OCI-LY1 (cell line): Measurements from ENCODE around the gene CASP8.
A peak's percentile ranks its signal among the peaks of the same experiment; 100 is the strongest.

Experiments used
- H2AFZ ChIP-seq: fragments of 200-600 bp; sonication (generic), shearing (Covaris generic); 2 replicates; pipeline ENCODE4 v1.6.0; 2014; ENCODE audit warnings: antibody characterized with exemption, mild to moderate bottlenecking, low read length
- H3F3A ChIP-seq: fragments of 200-600 bp; sonication (generic), shearing (Covaris generic); 2 replicates; pipeline ENCODE4 v1.6.0; 2014; ENCODE audit warnings: mild to moderate bottlenecking, antibody characterized with exemption, low read length, moderate library complexity; ENCODE audit not compliant: insufficient read depth
- H3K27ac ChIP-seq: fragments of 200-600 bp; sonication (generic); 2 replicates; pipeline ENCODE4 v1.5.1; 2014; ENCODE audit warnings: low read length, mixed run types, mild to moderate bottlenecking, low read depth; ENCODE audit not compliant: poor library complexity, severe bottlenecking
- H3K27me3 ChIP-seq: fragments of 200-600 bp; sonication (generic); 2 replicates; pipeline ENCODE4 v1.6.0; 2014; ENCODE audit warnings: antibody characterized with exemption, mild to moderate bottlenecking, low read length, moderate library complexity; ENCODE audit not compliant: insufficient read depth
- H3K36me3 ChIP-seq: fragments of 200-600 bp; sonication (generic); 2 replicates; pipeline ENCODE4 v1.6.1; 2014; ENCODE audit warnings: mild to moderate bottlenecking, antibody characterized with exemption, low read length, moderate library complexity, mixed read lengths; ENCODE audit not compliant: insufficient read depth
- H3K4me1 ChIP-seq: fragments of 200-600 bp; sonication (generic); 2 replicates; pipeline ENCODE4 v1.5.1; 2014; ENCODE audit warnings: mild to moderate bottlenecking, low read length, moderate library complexity; ENCODE audit not compliant: insufficient read depth, severe bottlenecking
- H3K4me2 ChIP-seq: fragments of 200-600 bp; sonication (generic), shearing (Covaris generic); 2 replicates; pipeline ENCODE4 v1.6.1; 2014; ENCODE audit warnings: low read length
- H3K4me3 ChIP-seq: fragments of 200-600 bp; sonication (generic); 2 replicates; pipeline ENCODE4 v1.5.1; 2014; ENCODE audit warnings: low read length, low read depth, mild to moderate bottlenecking, mixed read lengths; ENCODE audit not compliant: poor library complexity, severe bottlenecking
- H3K79me2 ChIP-seq: fragments of 200-600 bp; shearing (Covaris generic); 2 replicates; pipeline ENCODE4 v1.6.1; 2016; ENCODE audit warnings: mixed run types, low read length, mixed read lengths; ENCODE audit not compliant: insufficient read depth
- H3K9ac ChIP-seq: fragments of 200-600 bp; sonication (generic), shearing (Covaris generic); 2 replicates; pipeline ENCODE4 v1.6.1; 2014; ENCODE audit warnings: mild to moderate bottlenecking, low read length, mixed read lengths
- H3K9me2 ChIP-seq: fragments of 200-600 bp; sonication (generic), shearing (Covaris generic); 2 replicates; pipeline ENCODE4 v1.6.1; 2014; ENCODE audit warnings: low read depth, mild to moderate bottlenecking, low read length, mixed read lengths
- H3K9me3 ChIP-seq: fragments of 200-600 bp; shearing (Covaris generic); 2 replicates; pipeline ENCODE4 v1.6.1; 2014; ENCODE audit warnings: low read length, mixed read lengths
- H4K20me1 ChIP-seq: fragments of 200-600 bp; sonication (generic), shearing (Covaris generic); 2 replicates; pipeline ENCODE4 v1.6.0; 2016; ENCODE audit warnings: mild to moderate bottlenecking, low read length; ENCODE audit not compliant: insufficient read depth
- CTCF ChIP-seq: fragments of 200-600 bp; sonication (generic), shearing (Covaris generic); IDR thresholded peaks from 2 replicates; pipeline ENCODE4 v1.5.1; 2017; ENCODE audit warnings: mild to moderate bottlenecking, antibody characterized with exemption, low read length, moderate library complexity, mixed read lengths
- EZH2 ChIP-seq: fragments of 200-600 bp; sonication (generic), shearing (Covaris generic); IDR thresholded peaks from 2 replicates; pipeline ENCODE4 v1.8.0; 2017; ENCODE audit warnings: borderline replicate concordance, mixed run types, mild to moderate bottlenecking, antibody characterized with exemption, low read length, moderate library complexity, mixed read lengths

Gene CASP8

DNA sequence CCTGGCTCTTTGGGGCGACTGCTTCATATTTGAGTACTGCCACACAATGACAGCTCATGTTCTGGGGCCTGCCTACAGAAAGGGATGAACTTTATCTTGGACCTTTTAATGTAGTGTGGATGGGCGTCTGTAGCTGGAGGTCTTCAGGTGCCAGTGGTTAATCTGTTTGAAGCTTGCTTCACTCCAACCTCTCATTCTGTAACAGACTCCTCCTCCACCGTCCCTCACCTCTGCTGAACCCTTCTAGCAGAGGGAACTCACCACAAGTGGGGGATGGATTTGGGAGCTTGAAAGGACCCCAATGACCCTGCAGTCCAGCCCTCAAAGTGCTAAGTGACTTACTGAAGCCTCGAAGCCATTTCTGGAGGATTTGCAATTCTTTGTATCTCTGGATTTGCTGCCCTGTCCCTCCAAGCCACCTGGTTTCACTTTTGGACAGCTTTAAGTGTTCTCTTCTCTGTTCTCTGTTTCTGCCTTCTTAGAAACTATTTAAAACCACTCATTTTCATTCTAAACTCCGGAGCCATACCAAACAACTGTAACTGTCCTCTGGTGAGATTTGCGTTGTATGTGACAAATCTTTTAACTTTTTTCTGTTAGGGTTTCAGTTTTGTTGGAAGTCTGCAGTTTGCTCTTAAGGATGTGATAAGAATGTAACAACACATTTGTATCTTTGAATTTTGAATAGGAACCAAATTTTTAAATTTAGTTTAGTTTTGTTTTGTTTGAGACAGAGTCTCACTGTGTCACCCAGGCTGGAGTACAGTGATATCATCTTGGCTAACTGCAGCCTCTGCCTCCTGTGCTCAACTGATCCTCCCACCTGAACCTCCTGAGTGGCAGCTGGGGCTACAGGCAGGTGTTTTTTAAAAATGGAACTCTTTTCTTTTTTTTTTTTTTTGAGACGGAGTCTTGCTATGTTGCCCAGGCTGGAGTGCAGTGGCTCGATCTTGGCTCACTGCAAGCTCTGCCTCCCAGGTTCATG lies 37.0 kb upstream of the CASP8 start:
- no peaks in the 10 kb centered on the region for H3K9me3 ChIP-seq
- no peaks in the 10 kb centered on the region for H3K36me3 ChIP-seq
- TF ChIP-seq CTCF = no peak
- no peak for TF ChIP-seq EZH2
- no peaks in the 10 kb centered on the region for H3K27me3 ChIP-seq
- no peak overlapping the region for H3K27ac ChIP-seq
- H4K20me1 ChIP-seq = no peaks in the 10 kb centered on the region
- peaks cover 7% of the 10 kb centered on the region for H3K4me1 ChIP-seq
- H3F3A ChIP-seq = no peaks in the 10 kb centered on the region
- H3K79me2 ChIP-seq = no peaks in the 10 kb centered on the region
- no peak overlapping the region for H2AFZ ChIP-seq
- no peaks in the 10 kb centered on the region for H3K9me2 ChIP-seq
- no peak overlapping the region; the same call in 1 of the 2 replicates for H3K9ac ChIP-seq
- H3K4me3 ChIP-seq = no peak overlapping the region
- peak overlapping the region; percentile 17; the same call in 1 of the 2 replicates for H3K4me2 ChIP-seq

DNA sequence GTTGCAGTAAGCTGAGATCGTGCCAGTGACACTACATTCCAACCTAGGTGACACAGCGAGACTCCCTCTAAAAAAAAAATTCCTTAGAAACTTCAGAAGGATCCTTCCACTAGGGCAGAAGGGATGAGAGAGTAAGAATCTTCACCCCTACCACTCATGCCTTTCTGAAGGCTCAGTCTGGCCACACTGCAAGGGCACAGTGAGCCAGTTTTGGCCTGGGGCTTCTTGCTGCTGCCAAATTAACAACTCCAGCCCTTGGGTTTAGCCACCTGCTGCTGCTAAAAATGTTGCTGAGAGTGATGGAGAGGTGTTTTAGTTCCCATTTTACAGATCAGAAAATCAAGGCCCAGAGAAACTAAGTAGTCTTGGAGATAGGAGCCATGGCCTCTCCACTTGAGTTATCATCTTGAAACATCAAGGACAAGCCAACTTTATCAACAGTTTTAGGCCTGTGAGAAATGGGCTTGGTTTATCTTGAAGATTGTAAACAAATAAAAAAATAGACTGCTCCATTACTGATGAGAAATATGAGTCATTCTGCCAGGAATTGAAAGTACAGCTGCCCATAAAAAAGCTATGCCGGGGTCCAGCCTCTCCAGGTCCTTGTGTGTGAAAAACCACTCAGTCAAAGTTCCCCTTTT lies 31.9 kb upstream of the CASP8 start:
- Histone ChIP-seq H3K9me3 (no peaks in the 10 kb centered on the region), H3K4me2 (no peak overlapping the region), H3K36me3 (no peaks in the 10 kb centered on the region), H3K9ac (no peak overlapping the region), H3F3A (no peaks in the 10 kb centered on the region), H3K79me2 (no peaks in the 10 kb centered on the region), H3K4me3 (no peak overlapping the region), H3K27me3 (no peaks in the 10 kb centered on the region), H3K4me1 (peaks cover 20% of the 10 kb centered on the region), H3K27ac (no peak overlapping the region), H2AFZ (no peak overlapping the region), H4K20me1 (no peaks in the 10 kb centered on the region), H3K9me2 (no peaks in the 10 kb centered on the region)
- TF ChIP-seq EZH2 (no peak), CTCF (no peak)

DNA sequence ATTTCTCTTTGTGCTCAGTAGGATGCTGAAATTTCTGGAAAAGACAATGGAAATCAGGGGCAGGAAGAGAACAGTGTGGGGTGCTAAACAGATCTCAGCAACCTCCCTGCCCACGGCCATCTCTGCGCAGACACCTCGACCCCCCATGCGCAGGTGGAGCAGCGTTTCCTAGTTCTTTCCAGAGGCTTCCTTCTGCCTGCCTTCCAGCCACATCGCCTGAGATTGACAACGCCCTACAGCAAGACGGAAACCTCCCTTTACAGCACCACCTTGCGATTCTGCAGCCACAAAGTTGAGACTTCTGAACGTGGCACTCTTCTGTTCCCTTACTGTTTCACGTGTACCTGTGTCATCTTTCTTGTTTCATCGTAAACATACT lies 31.4 kb upstream of the CASP8 start:
- Histone ChIP-seq H4K20me1 (no peaks in the 10 kb centered on the region), H3K9ac (no peak overlapping the region), H3K79me2 (peaks cover 3% of the 10 kb centered on the region), H3K27me3 (no peaks in the 10 kb centered on the region), H3F3A (no peaks in the 10 kb centered on the region), H3K36me3 (no peaks in the 10 kb centered on the region), H3K4me2 (no peak overlapping the region), H3K4me1 (peaks cover 16% of the 10 kb centered on the region), H3K9me3 (no peaks in the 10 kb centered on the region), H2AFZ (no peak overlapping the region), H3K4me3 (no peak overlapping the region), H3K9me2 (no peaks in the 10 kb centered on the region), H3K27ac (no peak overlapping the region)
- TF ChIP-seq EZH2 = no peak
- no peak for TF ChIP-seq CTCF
